ENCODE results near the gene ITFG1.
"Not testable (repeated sequence)": the region's sequence is repeated elsewhere in the genome, so short reads cannot be mapped to it uniquely, and the experiment has no call there.

Gene ITFG1

GRCh38 chr16:47230296-47230695 lies 230.6 kb downstream of the ITFG1 start:
- no peak for DNase-seq

DNA sequence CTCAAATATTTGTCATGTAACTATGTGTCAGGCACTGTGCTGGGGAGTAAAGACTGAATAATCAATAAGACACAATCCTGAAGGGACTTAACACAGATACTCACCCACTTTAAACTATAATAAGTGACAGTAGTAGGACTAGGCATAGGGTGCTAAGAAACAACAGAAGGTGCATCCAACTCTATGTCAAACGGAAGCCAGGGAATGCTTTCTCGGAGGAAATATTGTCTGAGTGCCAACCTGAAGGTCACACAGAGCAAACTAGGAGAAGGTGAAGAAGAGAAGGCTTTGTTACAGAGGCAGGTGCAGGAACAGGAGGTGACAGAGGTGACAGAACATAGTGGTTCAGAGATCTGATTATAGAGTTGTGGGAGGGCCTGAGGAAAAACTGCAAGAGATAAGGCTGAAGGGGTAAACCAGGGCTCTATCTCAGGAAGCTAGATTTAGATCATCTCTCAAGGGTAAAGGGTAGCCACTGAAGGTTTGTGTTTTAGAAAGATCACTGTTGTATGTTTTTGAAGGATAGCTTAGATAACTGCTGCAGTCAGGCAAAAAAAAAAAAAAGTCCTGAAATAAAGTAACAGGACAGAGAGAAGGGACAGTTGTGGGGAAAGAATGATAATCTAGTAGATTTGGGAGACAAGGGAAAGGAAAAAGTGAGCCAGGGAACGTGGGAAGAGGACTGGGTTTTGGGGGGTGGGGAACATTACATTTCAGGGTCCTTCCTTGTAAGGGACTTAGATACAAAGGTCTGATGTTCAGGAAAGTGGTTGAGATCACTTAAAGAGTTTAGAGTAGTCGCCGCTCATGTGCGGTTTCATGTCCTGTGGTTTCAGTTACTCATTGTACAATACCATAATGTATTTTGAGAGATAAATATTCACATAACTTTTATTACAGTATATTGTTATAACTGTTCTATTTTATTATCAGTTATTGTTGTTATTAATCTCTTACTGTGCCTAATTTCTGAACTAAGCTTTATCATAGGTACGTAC lies 231.5 kb downstream of the ITFG1 start:
- no peak for DNase-seq

- no peak for DNase-seq
These were observed 232.6 kb downstream of the ITFG1 start for GRCh38 chr16:47228241-47228640.

DNA sequence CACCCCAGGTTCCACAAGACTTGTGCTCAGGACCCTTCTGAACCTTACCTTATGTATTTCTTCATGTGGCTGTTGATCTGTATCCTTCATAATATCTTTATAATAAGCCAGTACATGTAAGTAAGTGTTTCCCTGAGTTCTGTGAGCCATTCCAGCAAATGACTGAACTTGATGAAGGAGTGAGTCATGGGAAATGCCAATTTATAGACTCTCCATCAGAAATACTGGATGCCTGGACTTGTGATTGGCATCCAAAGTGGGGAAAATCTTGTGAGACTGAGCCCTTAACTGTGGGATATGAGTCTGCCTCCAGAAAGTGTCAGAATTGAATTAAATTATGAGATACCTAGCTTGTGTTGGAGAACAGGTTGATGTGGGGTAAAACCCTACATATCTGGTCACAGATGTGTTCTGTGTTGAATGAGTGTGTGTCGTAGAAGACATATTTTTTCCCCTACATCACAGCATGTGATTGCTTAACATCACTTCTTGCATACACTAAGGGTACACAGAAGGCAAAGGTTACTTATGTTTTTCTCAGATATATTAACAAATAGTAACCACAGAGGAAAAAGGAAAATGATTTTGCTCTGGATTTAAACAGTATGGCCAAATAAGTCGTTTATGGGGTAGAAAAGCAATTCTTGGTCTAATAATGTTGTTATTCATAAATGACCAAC lies 247.0 kb downstream of the ITFG1 start:
- DNase-seq: no peak

GRCh38 chr16:47211218-47211617 lies 249.6 kb downstream of the ITFG1 start:
- no peak for DNase-seq

- DNase-seq: no peak
These were observed 255.9 kb downstream of the ITFG1 start for GRCh38 chr16:47204736-47205504.

DNA sequence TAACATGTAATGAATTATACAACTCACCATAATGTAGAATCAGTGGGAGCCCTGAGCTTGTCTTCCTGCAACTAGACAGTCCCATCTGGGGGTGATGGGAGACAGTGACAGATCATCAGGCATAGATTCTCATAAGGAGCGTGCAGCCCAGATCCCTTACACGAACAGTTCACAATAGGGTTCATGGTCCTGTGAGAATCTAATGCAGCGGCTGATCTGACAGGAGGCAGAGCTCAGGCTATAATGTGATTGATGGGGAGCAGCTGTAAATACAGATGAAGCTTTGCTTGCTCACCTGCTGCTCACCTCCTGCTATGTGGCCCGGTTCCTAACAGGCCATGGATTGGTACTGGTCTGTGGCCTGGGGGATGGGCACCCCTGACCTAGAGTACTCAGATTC lies 257.4 kb downstream of the ITFG1 start:
- not testable (repeated sequence) for DNase-seq

DNA sequence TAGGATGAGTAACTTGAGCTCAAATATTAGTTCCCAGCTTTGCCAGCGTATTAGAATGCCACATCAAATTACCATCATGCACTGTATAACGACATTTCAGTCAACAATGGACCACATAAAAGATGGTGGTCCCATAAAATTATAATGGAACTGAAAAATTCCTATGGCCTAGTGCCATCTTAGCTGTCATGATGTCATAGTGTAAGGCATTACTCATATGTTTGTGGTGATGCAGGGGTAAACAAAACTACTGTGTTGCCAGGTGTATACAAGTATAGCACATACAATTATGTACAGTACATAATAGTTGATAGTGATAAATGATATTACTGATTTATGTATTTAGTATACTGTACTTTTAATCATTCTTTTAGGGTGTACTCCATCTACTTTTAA lies 262.7 kb downstream of the ITFG1 start:
- DNase-seq: no peak

DNA sequence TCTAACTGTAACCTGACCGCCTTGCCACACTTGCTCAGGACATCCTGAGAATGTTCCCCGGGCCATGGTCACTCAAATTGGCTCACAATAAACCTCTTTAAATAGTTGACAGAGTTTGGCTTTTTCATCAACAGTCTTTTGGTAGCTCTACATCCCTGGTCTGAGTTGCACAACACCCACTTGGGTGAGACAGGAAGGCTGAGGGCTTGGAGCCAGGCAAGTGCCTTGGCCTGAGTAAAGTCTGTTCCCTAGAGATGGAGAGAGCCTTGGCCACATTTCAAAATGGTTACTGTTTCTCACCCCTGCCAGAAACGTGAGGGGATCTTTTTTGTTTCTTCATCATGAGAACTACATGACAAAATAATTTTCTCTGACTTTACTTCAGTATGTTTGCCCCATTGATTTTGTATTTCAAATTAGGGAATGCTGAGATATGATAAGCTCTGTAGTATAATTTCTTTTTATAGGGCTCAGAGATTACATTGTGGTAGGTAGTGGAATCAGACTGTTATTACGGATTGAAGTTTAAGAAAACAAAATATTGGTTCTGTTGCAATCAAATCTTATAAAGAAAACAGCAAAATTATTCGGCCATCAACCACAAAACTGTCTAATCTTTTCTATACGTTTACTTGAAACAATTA lies 263.2 kb downstream of the ITFG1 start:
- DNase-seq: no peak

DNA sequence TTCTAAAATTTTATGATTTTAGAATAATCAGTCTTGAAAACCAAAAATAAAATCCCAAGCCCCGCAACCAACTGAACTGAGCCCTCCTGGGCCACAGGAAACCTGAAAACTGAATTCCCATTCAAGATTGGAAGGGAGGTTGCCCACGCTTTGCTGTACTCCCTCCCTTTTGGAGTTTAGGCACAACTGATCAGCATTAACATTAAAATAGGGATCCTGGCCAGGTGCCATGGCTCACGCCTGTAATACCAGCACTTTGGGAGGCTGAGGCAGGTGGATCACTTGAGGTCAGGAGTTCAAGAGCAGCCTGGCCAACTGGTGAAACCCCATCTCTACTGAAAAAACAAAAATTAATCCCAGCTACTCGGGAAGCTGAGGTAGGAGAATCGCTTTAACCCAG lies 264.4 kb downstream of the ITFG1 start:
- DNase-seq: no peak

- DNase-seq: no peak
These were observed 278.5 kb downstream of the ITFG1 start for GRCh38 chr16:47182318-47182717.

DNA sequence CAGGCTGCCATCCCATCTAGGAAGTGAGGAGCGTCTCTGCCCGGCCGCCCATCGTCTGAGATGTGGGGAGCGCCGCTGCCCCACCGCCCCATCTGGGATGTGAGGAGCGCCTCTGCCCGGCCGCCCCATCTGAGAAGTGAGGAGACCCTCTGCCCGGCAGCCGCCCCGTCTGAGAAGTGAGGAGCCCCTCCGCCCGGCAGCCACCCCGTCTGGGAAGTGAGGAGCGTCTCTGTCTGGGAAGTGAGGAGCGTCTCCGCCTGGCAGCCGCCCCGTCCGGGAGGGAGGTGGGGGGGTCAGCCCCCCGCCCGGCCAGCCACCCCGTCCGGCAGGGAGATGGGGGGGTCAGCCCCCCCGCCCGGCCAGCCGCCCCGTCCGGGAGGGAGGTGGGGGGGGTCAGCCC lies 279.8 kb downstream of the ITFG1 start:
- not testable (repeated sequence) for DNase-seq

DNA sequence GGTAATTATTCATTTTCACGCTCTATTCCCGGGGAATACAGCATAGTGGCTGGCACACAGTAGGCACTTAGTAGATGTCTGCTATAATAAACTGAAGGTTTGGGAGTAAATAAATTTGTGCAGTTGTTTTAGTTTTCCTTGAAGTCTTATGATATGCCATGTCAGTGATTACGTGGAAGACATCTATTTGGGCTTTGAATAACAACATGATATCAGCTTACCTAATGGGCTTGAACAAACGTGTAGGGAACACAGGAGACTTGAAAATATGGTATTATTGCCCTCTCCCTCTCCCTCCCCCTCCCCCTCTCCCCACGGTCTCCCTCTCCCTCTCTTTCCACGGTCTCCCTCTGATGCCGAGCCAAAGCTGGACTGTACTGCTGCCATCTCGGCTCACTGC lies 280.8 kb downstream of the ITFG1 start:
- no peak for DNase-seq

- DNase-seq: no peak
These were observed 285.7 kb downstream of the ITFG1 start for GRCh38 chr16:47175152-47175551.

- DNase-seq: no peak
These were observed 298.0 kb downstream of the ITFG1 start for GRCh38 chr16:47162670-47163420.

DNA sequence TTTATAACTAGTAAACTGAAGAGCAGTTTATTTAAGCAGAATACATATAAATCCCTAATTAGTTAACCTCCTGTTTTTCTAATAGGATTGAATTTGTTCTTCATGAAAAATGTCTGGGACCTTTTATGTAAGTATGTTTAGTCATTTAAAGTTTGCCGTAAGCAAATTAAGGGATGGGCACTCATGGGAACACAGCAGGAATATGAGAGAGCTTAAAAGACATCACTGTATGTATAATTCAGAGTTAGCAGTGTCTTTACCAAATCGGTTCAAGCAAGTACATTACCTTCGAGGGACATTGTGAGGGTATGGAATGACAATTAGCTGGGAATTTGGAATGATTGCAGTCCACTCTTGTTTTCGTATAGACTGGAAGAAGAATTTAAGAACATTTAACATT lies 299.4 kb downstream of the ITFG1 start:
- no peak for DNase-seq

GRCh38 chr16:47160422-47160821 lies 300.4 kb downstream of the ITFG1 start:
- DNase-seq: no peak

GRCh38 chr16:47158992-47159391 lies 301.9 kb downstream of the ITFG1 start:
- no peak for DNase-seq

DNA sequence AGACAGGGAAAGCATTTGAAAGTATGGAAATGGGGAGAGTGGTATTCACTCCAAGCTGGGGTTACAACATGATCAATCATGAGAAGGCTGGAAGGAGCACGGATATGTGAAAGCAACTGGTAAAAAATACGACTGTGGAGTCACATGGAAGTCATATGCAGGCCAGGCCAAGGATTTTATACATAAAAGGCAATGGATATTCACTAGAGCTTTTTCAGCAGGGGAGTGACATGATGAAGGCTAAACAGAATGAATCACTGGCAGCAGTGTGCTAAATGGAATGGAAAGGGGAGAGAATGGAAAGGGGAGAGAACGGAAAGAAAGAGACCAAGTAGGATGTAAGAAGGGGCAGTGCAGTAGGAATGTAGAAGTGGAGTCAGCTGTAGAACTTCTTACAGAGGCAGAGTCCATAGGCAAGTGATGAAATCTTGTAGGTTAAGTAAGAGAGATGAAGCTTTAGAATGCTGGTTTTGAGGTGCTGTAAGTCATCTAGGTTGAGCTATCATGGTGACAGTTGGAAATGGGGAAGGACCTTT lies 304.1 kb downstream of the ITFG1 start:
- DNase-seq: no peak

DNA sequence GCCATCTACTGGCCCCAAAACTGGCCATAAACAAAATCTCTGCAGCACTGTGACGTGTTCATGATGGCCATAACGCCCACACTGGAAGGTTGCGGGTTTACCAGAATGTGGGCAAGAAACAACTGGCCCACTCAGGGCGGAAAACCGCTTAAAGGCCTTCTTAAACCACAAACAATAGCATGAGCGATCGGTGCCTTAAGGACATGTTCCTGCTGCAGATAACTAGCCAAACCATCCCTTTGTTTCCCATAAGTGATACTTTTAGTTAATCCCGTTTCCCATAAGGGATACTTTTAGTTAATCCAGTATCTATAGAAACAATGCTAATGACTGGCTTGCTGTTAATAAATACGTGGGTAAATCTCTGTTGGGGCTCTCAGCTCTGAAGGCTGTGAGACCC lies 308.4 kb downstream of the ITFG1 start:
- not testable (repeated sequence) for DNase-seq

DNA sequence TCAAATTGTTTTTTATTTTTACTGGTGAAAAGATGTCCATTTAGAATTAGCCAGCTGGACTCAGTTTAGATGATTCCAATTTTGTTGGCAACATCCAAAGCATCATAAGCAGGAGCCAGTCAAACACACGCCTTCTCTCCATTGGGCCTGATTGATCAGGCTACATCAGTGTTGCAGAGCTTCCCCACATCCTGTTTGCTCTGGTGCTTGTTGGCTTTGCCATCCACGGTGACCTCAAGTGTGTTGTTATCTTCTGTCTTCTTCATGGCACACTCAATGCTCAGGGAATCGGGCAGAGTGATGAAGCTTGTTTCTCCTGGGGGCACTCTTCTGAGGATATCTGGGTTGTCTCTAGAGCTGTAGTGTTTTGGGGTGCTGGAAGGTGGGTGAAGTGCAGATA lies 310.8 kb downstream of the ITFG1 start:
- DNase-seq: no peak

DNA sequence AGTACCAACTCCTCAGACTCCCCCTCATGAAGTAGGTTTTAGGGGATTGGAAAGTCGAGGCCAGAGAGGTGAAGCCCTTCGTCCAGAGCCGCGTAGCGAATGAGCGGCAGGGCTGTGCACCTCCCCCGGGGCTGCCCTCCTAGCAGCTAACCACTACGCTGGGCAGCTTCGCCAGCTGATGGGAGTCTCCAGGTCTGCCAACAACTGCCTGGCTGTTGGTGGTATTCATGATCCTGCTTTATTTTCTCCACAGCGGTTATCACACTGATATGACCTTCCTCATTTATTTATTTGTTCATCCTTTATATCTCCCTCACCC lies 316.3 kb downstream of the ITFG1 start:
- no peak for DNase-seq
